GM12878 (cell line): Measurements from ENCODE around the gene POMP. TPM values are rescaled to one million over a fixed set of nuclear protein-coding genes. Genes with fewer than 3 reads are reported as not detected.

Experiments used
- ATAC-seq: fragments of 200-7000 bp; cut with Tn5 transposase; 3 replicates; pipeline ENCODE4 v1.9.1; 2020; ENCODE audit warnings: mild to moderate bottlenecking, moderate library complexity
- BruUV-seq: library from RNA; stranded (reverse); fragments of 400-500 nt; replicated peaks from 2 replicates; lab custom pipeline; 2021; lab: Mats Ljungman, UMichigan
- CTCF ChIA-PET: fragments of 300-600 bp; sonication (Branson Sonifier 250); formaldehyde crosslinking; extraction: SDS; loops from one replicate; lab custom pipeline; 2021; ENCODE audit warnings: inconsistent platforms; lab: Yijun Ruan, JAX
- POLR2A ChIA-PET: fragments of 350-600 bp; formaldehyde crosslinking; extraction: SDS; loops from one replicate; lab custom pipeline; 2021; ENCODE audit warnings: inconsistent platforms; lab: Charles Lee
- RAD21 ChIA-PET: fragments of 300-600 bp; sonication (Branson Sonifier 250); formaldehyde crosslinking; loops from one replicate; lab custom pipeline; 2023; ENCODE audit warnings: antibody characterized with exemption; ENCODE audit not compliant: unreplicated experiment; lab: Charles Lee
- SMC1A ChIA-PET: fragments of 300-600 bp; sonication (Branson Sonifier 250); formaldehyde crosslinking; loops from one replicate; lab custom pipeline; 2023; ENCODE audit not compliant: unreplicated experiment, uncharacterized antibody; lab: Charles Lee
- DNase-seq: peaks from one replicate; pipeline ENCODE4 v3.0.0-alpha.2; 2011; ENCODE audit warnings: low read depth, low spot score
- FAIRE-seq: peaks from 3 replicates; lab custom pipeline; 2011; peaks lifted over from hg19 to GRCh38; lab: Jason Lieb, UNC
- H2AFZ ChIP-seq: 2 replicates; pipeline ENCODE4 v1.6.0; 2011; ENCODE audit warnings: low read depth, low read length, control low read depth; ENCODE audit not compliant: control insufficient read depth
- H3K27ac ChIP-seq: 2 replicates; pipeline ENCODE4 v1.5.1; 2011; ENCODE audit warnings: control low read depth; ENCODE audit not compliant: control insufficient read depth, insufficient read depth
- H3K27me3 ChIP-seq, 2 experiments: replicated peaks in 1 of 2; 2 replicates each; pipeline versions ENCODE4 v1.6.0 to v1.6.1; 2011; ENCODE audit warnings: low read length in 1 of 2; ENCODE audit not compliant: control insufficient read depth in 2 of 2, insufficient read depth in 2 of 2
- H3K36me3 ChIP-seq, 2 experiments: 2 replicates each; pipeline ENCODE4 v1.5.1; 2011; ENCODE audit warnings: low read length in 1 of 2; ENCODE audit not compliant: control insufficient read depth in 2 of 2, insufficient read depth in 2 of 2
- H3K4me1 ChIP-seq: 2 replicates; pipeline ENCODE4 v1.6.1; 2011; ENCODE audit warnings: mild to moderate bottlenecking, low read length, moderate library complexity, mixed read lengths; ENCODE audit not compliant: control insufficient read depth, insufficient read depth
- H3K4me2 ChIP-seq: 2 replicates; pipeline ENCODE4 v1.6.0; 2011; ENCODE audit warnings: control low read depth; ENCODE audit not compliant: control insufficient read depth, insufficient read depth
- H3K4me3 ChIP-seq: fragments of 200-600 bp; sonication (generic); 2 replicates; pipeline ENCODE4 v1.5.1; 2016
- H3K79me2 ChIP-seq: 2 replicates; pipeline ENCODE4 v1.6.0; 2011; ENCODE audit warnings: low read length; ENCODE audit not compliant: control insufficient read depth, insufficient read depth
- H3K9ac ChIP-seq: 2 replicates; pipeline ENCODE4 v1.8.0; 2011; ENCODE audit warnings: low read length, control low read depth, mixed read lengths; ENCODE audit not compliant: control insufficient read depth, insufficient read depth
- H3K9me3 ChIP-seq: replicated peaks from 3 replicates; pipeline ENCODE4 v1.5.1; 2011; ENCODE audit warnings: mild to moderate bottlenecking, low read length; ENCODE audit not compliant: control insufficient read depth, insufficient read depth
- H4K20me1 ChIP-seq: 2 replicates; pipeline ENCODE4 v1.6.0; 2011; ENCODE audit not compliant: control insufficient read depth, insufficient read depth
- MEF2A ChIP-seq: IDR thresholded peaks from 2 replicates; pipeline ENCODE4 v1.6.1; 2011; ENCODE audit warnings: low read depth, mild to moderate bottlenecking, low read length, moderate library complexity; ENCODE audit not compliant: insufficient read depth
- RBBP5 ChIP-seq: fragments of 200-600 bp; sonication (generic); conservative IDR thresholded peaks from 2 replicates; pipeline ENCODE4 v1.6.1; 2016
- SMC3 ChIP-seq: IDR thresholded peaks from 2 replicates; pipeline ENCODE4 v1.6.1; 2011; ENCODE audit warnings: low read length, improper control_type of control experiment, borderline replicate concordance
- ZSCAN29 ChIP-seq: fragments of 450-650 bp; IDR thresholded peaks from 2 replicates; pipeline ENCODE4 v1.6.1; 2017; ENCODE audit warnings: mild to moderate bottlenecking, moderate library complexity
- WGBS: methylation state at CpG from one replicate; pipeline ENCODE4 v1.1.6; 2016; ENCODE audit warnings: low lambda C conversion rate; ENCODE audit not compliant: insufficient replicate concordance, insufficient coverage; ENCODE audit errors: missing lambda C conversion rate; 5-methylcytosine and 5-hydroxymethylcytosine counted together
- in situ Hi-C: fragments of 300-500 bp; cut with MboI; formaldehyde crosslinking; loops from 9 replicates; pipeline ENCODE4 v1.14.3; 2018; ENCODE audit warnings: mixed read lengths
- intact Hi-C: fragments of 100-400 bp; cut with micrococcal nuclease; formaldehyde crosslinking; loops from one replicate; pipeline ENCODE4 v1.14.2; 2022; ENCODE audit not compliant: unreplicated experiment
- polyA plus RNA-seq, 11 experiments: library from polyadenylated mRNA; depleted of rRNA in 4 of 11; unstranded in 6 of 11; stranded (reverse) in 5 of 11; fragments of >200 nt; fragmentation: Nextera tagmentation in 4 of 11; fragmentation: Illumina TruSeq in 1 of 11; extraction: Ambion mirVana in 4 of 11; extraction: Trizol in 1 of 11; gene quantifications; 1 replicate in 1 of 11; 2 replicates in 10 of 11; pipeline versions ENCODE4 v1.2.1 to v1.2.3, GENCODE V29; 2011 to 2016; ENCODE audit warnings: inconsistent platforms in 2 of 11, missing spikeins in 2 of 11, low read depth in 1 of 11
- total RNA-seq, 4 experiments: library from RNA; depleted of rRNA in 3 of 4; stranded (reverse); fragments of >200 nt in 3 of 4; fragmentation: Illumina TruSeq in 1 of 4; extraction: Trizol in 1 of 4; gene quantifications; 2 replicates each; pipeline versions ENCODE4 v1.2.1 to v1.2.3, GENCODE V29; 2013 to 2021
- TF ChIP-seq, protein P1 (sequence below): fragments of 450-650 bp; IDR thresholded peaks from 2 replicates; pipeline ENCODE4 v1.6.1; 2016; ENCODE audit warnings: mild to moderate bottlenecking

Gene POMP
- total and polyA plus RNA-seq, 10 of the 15 experiments (the other 5 are each of a cell fraction or from before 2014, with no cell fraction given), result 90.4 to 668 (median 144) TPM

DNA sequence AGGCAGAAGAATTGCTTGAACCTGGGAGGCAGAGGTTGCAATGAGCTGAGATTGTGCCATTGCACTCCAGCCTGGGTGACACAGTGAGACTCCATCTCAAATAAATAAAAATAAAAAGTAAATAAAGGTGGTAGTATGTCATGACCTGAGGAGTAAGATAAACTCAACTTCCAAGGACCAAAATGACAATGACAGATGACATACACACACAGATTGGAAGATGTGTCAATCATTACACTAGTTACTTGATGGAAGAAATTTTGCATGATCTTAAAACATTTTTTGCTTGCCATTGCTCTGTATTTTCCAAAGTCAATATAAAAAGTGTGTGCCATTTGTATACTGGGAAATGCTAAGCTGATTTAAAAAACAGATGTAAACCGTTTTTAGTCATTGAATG is 55.7 kb downstream of the POMP start:
- in situ Hi-C loops, result no loop called here
- ATAC-seq, result no peak
- SMC1A ChIA-PET, result no interaction called here
- Histone ChIP-seq H3K36me3 (no peaks in the 10 kb centered on the region; a peak in 1 of 4 replicates), H3K27ac (no peak overlapping the region), H3K9me3 (no peaks in the 10 kb centered on the region), H3K27me3 (no peaks in the 10 kb centered on the region), H3K79me2 (no peaks in the 10 kb centered on the region), H2AFZ (no peak overlapping the region), H3K4me1 (no peaks in the 10 kb centered on the region), H3K4me3 (no peak overlapping the region), H4K20me1 (no peaks in the 10 kb centered on the region), H3K4me2 (no peak overlapping the region), H3K9ac (no peak overlapping the region)
- FAIRE-seq, result no peak
- BruUV-seq, result no TSS peak
- DNase-seq, result no peak
- intact Hi-C loops, result no loop called here
- 67% methylated on average over 1 of the region's 1 CpG for WGBS
- no peak for TF ChIP-seq ZSCAN29
- TF ChIP-seq, protein P1, sequence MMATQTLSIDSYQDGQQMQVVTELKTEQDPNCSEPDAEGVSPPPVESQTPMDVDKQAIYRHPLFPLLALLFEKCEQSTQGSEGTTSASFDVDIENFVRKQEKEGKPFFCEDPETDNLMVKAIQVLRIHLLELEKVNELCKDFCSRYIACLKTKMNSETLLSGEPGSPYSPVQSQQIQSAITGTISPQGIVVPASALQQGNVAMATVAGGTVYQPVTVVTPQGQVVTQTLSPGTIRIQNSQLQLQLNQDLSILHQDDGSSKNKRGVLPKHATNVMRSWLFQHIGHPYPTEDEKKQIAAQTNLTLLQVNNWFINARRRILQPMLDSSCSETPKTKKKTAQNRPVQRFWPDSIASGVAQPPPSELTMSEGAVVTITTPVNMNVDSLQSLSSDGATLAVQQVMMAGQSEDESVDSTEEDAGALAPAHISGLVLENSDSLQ, result peak; percentile 28; the same call in 1 of the 2 replicates
- POLR2A ChIA-PET, result no interaction called here
- CTCF ChIA-PET, result no interaction called here
- RAD21 ChIA-PET, result no interaction called here

DNA sequence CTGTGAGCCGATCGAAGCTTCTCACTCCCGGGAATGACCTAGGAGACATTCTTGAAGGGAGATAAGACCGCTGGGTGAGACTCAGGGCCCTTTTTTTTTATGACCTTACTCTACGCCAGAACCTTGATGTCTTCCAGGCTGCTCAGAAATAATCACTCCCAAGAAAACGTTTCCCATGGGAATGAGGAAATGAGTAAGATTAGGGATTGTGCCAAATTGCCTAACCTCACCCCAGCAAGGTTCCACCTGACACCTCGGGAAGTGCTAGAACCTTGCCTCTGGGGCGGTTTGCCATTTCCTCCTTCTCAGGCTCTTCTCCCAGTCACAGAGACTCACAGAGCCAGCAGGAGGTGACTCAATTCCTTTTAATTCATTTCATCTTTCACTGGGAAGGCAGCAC is 57.6 kb downstream of the POMP start:
- ATAC-seq, result no peak

More for the DNA sequence above, 57.6 kb downstream of the POMP start:
- Histone ChIP-seq H3K9me3 (no peaks in the 10 kb centered on the region), H2AFZ (no peak overlapping the region), H3K36me3 (no peaks in the 10 kb centered on the region), H3K79me2 (no peaks in the 10 kb centered on the region), H3K4me1 (no peaks in the 10 kb centered on the region), H4K20me1 (no peaks in the 10 kb centered on the region), H3K4me2 (no peak overlapping the region), H3K9ac (no peak overlapping the region), H3K27ac (no peak overlapping the region), H3K4me3 (no peak overlapping the region), H3K27me3 (no peaks in the 10 kb centered on the region)
- ChIA-PET RAD21 (no interaction called here), SMC1A (no interaction called here), CTCF (no interaction called here), POLR2A (no interaction called here)
- intact Hi-C loops (no loop called here), in situ Hi-C loops (no loop called here)
- FAIRE-seq, result no peak
- no TSS peak for BruUV-seq
- TF ChIP-seq MEF2A, result no peak
- no peak for TF ChIP-seq SMC3
- TF ChIP-seq RBBP5, result no peak
- 78% methylated on average over 8 of the region's 8 CpGs for WGBS
- DNase-seq, result no peak
